Choroid plexus epithelial cell (primary cell): ENCODE measurements around the gene CDS2.
A peak's percentile ranks its signal among the peaks of the same experiment; 100 is the strongest.

ENCODE experiments used
- DNase-seq: peaks from one replicate; pipeline ENCODE4 v3.0.0-alpha.2; 2010; ENCODE audit warnings: low read depth
- H3K4me3 ChIP-seq: 2 replicates; pipeline ENCODE4 v1.5.1; 2011; ENCODE audit warnings: low read depth, mild to moderate bottlenecking, control low read depth, low read length, moderate library complexity
- TF ChIP-seq, protein P1 (sequence below): conservative IDR thresholded peaks from 2 replicates; pipeline ENCODE4 v1.5.1; 2011; ENCODE audit warnings: low read depth, mild to moderate bottlenecking, control low read depth, inconsistent platforms, low read length, moderate library complexity

CDS2 gene

GRCh38 chr20:5160882-5161281 is 34.1 kb downstream of the CDS2 start:
- DNase-seq, result peak; percentile 13
- TF ChIP-seq, protein P1, sequence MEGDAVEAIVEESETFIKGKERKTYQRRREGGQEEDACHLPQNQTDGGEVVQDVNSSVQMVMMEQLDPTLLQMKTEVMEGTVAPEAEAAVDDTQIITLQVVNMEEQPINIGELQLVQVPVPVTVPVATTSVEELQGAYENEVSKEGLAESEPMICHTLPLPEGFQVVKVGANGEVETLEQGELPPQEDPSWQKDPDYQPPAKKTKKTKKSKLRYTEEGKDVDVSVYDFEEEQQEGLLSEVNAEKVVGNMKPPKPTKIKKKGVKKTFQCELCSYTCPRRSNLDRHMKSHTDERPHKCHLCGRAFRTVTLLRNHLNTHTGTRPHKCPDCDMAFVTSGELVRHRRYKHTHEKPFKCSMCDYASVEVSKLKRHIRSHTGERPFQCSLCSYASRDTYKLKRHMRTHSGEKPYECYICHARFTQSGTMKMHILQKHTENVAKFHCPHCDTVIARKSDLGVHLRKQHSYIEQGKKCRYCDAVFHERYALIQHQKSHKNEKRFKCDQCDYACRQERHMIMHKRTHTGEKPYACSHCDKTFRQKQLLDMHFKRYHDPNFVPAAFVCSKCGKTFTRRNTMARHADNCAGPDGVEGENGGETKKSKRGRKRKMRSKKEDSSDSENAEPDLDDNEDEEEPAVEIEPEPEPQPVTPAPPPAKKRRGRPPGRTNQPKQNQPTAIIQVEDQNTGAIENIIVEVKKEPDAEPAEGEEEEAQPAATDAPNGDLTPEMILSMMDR, result no peak
- H3K4me3 ChIP-seq, result no peak overlapping the region

DNA sequence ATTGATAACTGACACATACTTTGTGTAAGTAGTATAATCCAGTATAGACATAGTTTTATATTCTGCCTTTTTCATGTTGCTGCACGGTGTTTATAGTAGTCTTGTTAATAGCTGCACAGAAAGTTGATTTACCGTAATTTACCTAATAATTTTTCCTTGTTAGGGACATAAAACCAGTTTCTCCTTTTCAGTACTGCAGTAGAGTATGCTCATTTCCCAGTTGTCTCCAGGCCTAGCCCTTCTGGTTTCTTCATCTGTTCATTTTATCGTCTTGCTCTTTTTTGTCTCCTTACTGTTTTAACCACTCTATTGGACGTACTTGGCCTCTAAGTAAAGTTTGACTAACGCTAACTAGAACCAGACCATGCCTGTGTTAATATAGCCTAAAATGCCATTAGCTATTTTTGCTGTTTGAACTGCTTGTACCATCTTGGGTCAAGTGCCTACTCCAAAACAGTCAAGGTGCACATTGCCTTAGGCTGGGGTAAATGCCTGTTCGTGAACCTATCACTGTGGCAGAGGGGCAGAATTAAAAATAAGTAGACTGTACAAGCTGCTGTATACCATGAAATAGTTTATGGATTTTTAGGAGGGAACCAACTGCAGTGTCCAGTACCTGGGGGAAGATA is 34.8 kb downstream of the CDS2 start:
- TF ChIP-seq, protein P1, result no peak
- no peak for DNase-seq
- H3K4me3 ChIP-seq, result no peak overlapping the region

GRCh38 chr20:5164645-5165625 is 38.1 kb downstream of the CDS2 start:
- TF ChIP-seq, protein P1, result no peak
- DNase-seq, result no peak
- H3K4me3 ChIP-seq, result no peak overlapping the region

GRCh38 chr20:5168651-5169396 is 42.0 kb downstream of the CDS2 start:
- TF ChIP-seq, protein P1, result no peak
- peak; percentile 73 for DNase-seq
- no peak overlapping the region for H3K4me3 ChIP-seq

- DNase-seq, result no peak
- no peak overlapping the region for H3K4me3 ChIP-seq
- TF ChIP-seq, protein P1, result no peak
Observed at GRCh38 chr20:5170341-5170740, 43.5 kb downstream of the CDS2 start.

DNA sequence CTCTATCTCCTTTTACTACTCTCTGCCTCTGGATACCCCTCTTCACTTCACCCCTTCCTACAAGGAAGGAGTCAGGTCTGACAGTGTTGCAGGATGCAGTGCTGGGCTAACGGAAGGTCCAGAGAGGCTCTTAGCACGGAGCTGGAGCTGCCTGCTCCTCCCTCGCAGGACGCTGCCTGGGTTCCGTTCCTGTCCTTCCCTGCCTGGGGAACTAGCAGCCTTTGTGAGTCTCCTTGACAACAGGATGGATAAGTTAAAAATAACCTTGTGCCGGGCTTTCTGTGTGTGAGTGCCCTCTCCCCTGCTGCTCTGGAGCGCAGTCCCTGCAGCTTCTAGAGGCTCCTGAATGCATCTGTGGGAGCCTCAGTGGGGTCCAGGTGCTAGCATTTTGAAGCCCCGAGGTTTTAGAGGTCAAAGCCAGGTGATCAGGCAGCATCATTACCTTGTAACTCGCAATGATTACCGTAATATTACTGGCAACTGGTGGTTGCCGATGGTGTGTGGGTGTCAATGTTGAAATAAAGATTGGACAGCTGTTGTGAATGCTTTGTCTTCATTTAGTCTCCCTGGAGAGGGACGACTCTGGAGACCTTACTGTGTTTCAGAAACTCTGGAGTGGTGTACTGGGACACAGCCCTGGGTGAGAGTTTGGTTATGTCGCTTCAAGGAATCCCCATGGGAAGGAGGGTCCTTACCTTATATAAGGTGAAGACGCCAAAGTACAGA is 44.4 kb downstream of the CDS2 start:
- H3K4me3 ChIP-seq, result no peak overlapping the region
- DNase-seq, result peak; percentile 54
- TF ChIP-seq, protein P1, result no peak
